HEK293 (cell line): ENCODE results near the gene IFI27L2.

Experiments
- BCL6B ChIP-seq: fragments of 450-650 bp; formaldehyde crosslinking; IDR thresholded peaks from 2 replicates; pipeline ENCODE4 v1.5.1; 2017; ENCODE audit warnings: missing biosample characterization, missing genetic modification characterization
- IKZF3 ChIP-seq: fragments of 450-650 bp; IDR thresholded peaks from 2 replicates; pipeline ENCODE4 v1.5.0; 2018; ENCODE audit warnings: missing biosample characterization, mild to moderate bottlenecking, missing genetic modification characterization, moderate library complexity
- KLF1 ChIP-seq: fragments of 450-650 bp; formaldehyde crosslinking; IDR thresholded peaks from 2 replicates; pipeline ENCODE4 v1.5.1; 2016; ENCODE audit warnings: missing biosample characterization, missing genetic modification characterization
- PATZ1 ChIP-seq: fragments of 450-650 bp; formaldehyde crosslinking; IDR thresholded peaks from 2 replicates; pipeline ENCODE4 v1.5.1; 2016; ENCODE audit warnings: missing biosample characterization, missing genetic modification characterization
- PRDM1 ChIP-seq: fragments of 450-650 bp; formaldehyde crosslinking; IDR thresholded peaks from 2 replicates; pipeline ENCODE4; 2016; ENCODE audit warnings: missing biosample characterization, missing genetic modification characterization
- PRDM4 ChIP-seq: fragments of 450-650 bp; formaldehyde crosslinking; IDR thresholded peaks from 2 replicates; pipeline ENCODE4 v1.5.1; 2017; ENCODE audit warnings: missing biosample characterization, missing genetic modification characterization
- ZBTB21 ChIP-seq: fragments of 450-650 bp; formaldehyde crosslinking; IDR thresholded peaks from 2 replicates; pipeline ENCODE4 v1.5.1; 2017; ENCODE audit warnings: missing biosample characterization, missing genetic modification characterization
- ZBTB48 ChIP-seq: fragments of 450-650 bp; formaldehyde crosslinking; IDR thresholded peaks from 2 replicates; pipeline ENCODE4 v1.5.1; 2016; ENCODE audit warnings: missing biosample characterization, missing genetic modification characterization
- ZFP69B ChIP-seq: fragments of 450-650 bp; formaldehyde crosslinking; IDR thresholded peaks from 2 replicates; pipeline ENCODE4 v1.5.1; 2016; ENCODE audit warnings: missing biosample characterization, missing genetic modification characterization
- ZIC2 ChIP-seq: fragments of 450-650 bp; formaldehyde crosslinking; IDR thresholded peaks from 2 replicates; pipeline ENCODE4 v1.5.1; 2016; ENCODE audit warnings: missing biosample characterization, missing genetic modification characterization
- ZNF114 ChIP-seq: fragments of 450-650 bp; formaldehyde crosslinking; IDR thresholded peaks from 2 replicates; pipeline ENCODE4 v1.5.0; 2017; ENCODE audit warnings: missing biosample characterization, missing genetic modification characterization
- ZNF148 ChIP-seq: fragments of 450-650 bp; formaldehyde crosslinking; IDR thresholded peaks from 2 replicates; pipeline ENCODE4 v1.5.0; 2017; ENCODE audit warnings: missing biosample characterization, missing genetic modification characterization, borderline replicate concordance
- ZNF19 ChIP-seq: fragments of 450-650 bp; formaldehyde crosslinking; IDR thresholded peaks from 2 replicates; pipeline ENCODE4; 2016; ENCODE audit warnings: missing biosample characterization, missing genetic modification characterization, low read depth
- ZNF214 ChIP-seq: fragments of 450-650 bp; formaldehyde crosslinking; IDR thresholded peaks from 2 replicates; pipeline ENCODE4 v1.5.1; 2017; ENCODE audit warnings: missing biosample characterization, mild to moderate bottlenecking, missing genetic modification characterization, borderline replicate concordance
- ZNF280C ChIP-seq: fragments of 450-650 bp; formaldehyde crosslinking; IDR thresholded peaks from 2 replicates; pipeline ENCODE4 v1.5.1; 2016; ENCODE audit warnings: missing biosample characterization, missing genetic modification characterization
- ZNF324 ChIP-seq: fragments of 450-650 bp; formaldehyde crosslinking; IDR thresholded peaks from 2 replicates; pipeline ENCODE4 v1.5.1; 2016; ENCODE audit warnings: missing biosample characterization, missing genetic modification characterization
- ZNF433 ChIP-seq: fragments of 450-650 bp; formaldehyde crosslinking; IDR thresholded peaks from 2 replicates; pipeline ENCODE4 v1.5.1; 2016; ENCODE audit warnings: missing biosample characterization, missing genetic modification characterization, low read depth
- ZNF473 ChIP-seq: fragments of 450-650 bp; formaldehyde crosslinking; IDR thresholded peaks from 2 replicates; pipeline ENCODE4 v1.5.1; 2017; ENCODE audit warnings: missing biosample characterization, missing genetic modification characterization
- ZNF518A ChIP-seq: fragments of 450-650 bp; formaldehyde crosslinking; conservative IDR thresholded peaks from 2 replicates; pipeline ENCODE4 v1.5.1; 2016; ENCODE audit warnings: low read depth, missing biosample characterization, missing genetic modification characterization
- ZNF600 ChIP-seq: fragments of 450-650 bp; formaldehyde crosslinking; IDR thresholded peaks from 2 replicates; pipeline ENCODE4 v1.5.1; 2016; ENCODE audit warnings: missing biosample characterization, missing genetic modification characterization
- ZNF626 ChIP-seq: fragments of 450-650 bp; sonication (Bioruptor Pico); formaldehyde crosslinking; IDR thresholded peaks from 2 replicates; pipeline ENCODE4 v1.5.1; 2018; ENCODE audit warnings: missing biosample characterization, missing genetic modification characterization, inconsistent platforms
- ZNF777 ChIP-seq: fragments of 450-650 bp; formaldehyde crosslinking; IDR thresholded peaks from 2 replicates; pipeline ENCODE4 v1.5.1; 2017; ENCODE audit warnings: missing biosample characterization, missing genetic modification characterization, borderline replicate concordance
- ZNF791 ChIP-seq: fragments of 450-650 bp; formaldehyde crosslinking; IDR thresholded peaks from 2 replicates; pipeline ENCODE4 v1.5.1; 2016; ENCODE audit warnings: missing biosample characterization, missing genetic modification characterization
- ZNF830 ChIP-seq: fragments of 450-650 bp; IDR thresholded peaks from 2 replicates; pipeline ENCODE4 v1.5.0; 2018; ENCODE audit warnings: missing biosample characterization, missing genetic modification characterization, low read depth, mild to moderate bottlenecking, moderate library complexity

IFI27L2 gene

GRCh38 chr14:94129111-94129757 is at the start of gene IFI27L2 (continued):
- TF ChIP-seq PRDM4 (tag by site-specific recombination) (no peak), ZNF19 (no peak), KLF1 (no peak), ZNF114 (tag by site-specific recombination) (no peak), BCL6B (tag by site-specific recombination) (no peak), PRDM1 (tag by site-specific recombination) (peak; percentile 97), ZNF518A (tag by site-specific recombination) (0 out of 2 replicates have a peak, but pooled peaks have one; percentile 21), ZNF324 (tag by site-specific recombination) (no peak), ZBTB48 (peak; percentile 83), ZNF280C (no peak), ZFP69B (tag by site-specific recombination) (no peak), ZNF473 (tag by site-specific recombination) (no peak), IKZF3 (tag by site-specific recombination) (0 out of 2 replicates have a peak, but pooled peaks have one; percentile 12), ZNF626 (tag by site-specific recombination) (no peak), ZBTB21 (tag by site-specific recombination) (peak; percentile 50), ZNF148 (tag by site-specific recombination) (no peak), ZNF777 (tag by site-specific recombination) (no peak), ZNF214 (tag by site-specific recombination) (no peak), ZNF830 (no peak), PATZ1 (tag by site-specific recombination) (peak; percentile 82), ZIC2 (0 out of 2 replicates have a peak, but pooled peaks have one; percentile 6), ZNF791 (tag by site-specific recombination) (no peak), ZNF433 (no peak), ZNF600 (tag by site-specific recombination) (peak; percentile 41; the same call in 1 of the 2 replicates)
